OCI-LY7 (cell line): ENCODE data around the gene CACNA2D4.

ENCODE experiments used
- CTCF ChIP-seq: fragments of 200-600 bp; sonication (generic); conservative IDR thresholded peaks from 2 replicates; pipeline ENCODE4 v1.5.1; 2014; ENCODE audit warnings: mild to moderate bottlenecking, antibody characterized with exemption, low read length, moderate library complexity, mixed read lengths
- EZH2phosphoT487 ChIP-seq: fragments of 200-600 bp; sonication (generic); IDR thresholded peaks from 2 replicates; pipeline ENCODE4 v1.6.1; 2018; ENCODE audit warnings: low read depth, borderline replicate concordance, mild to moderate bottlenecking, mixed run types, antibody characterized with exemption, low read length, moderate library complexity, mixed read lengths

GRCh38 chr12:1853716-1854115 is 64.7 kb downstream of the CACNA2D4 start:
- no peak for TF ChIP-seq CTCF
- TF ChIP-seq EZH2phosphoT487, result no peak
